ENCODE measurements around the gene RNF8. TPM values are rescaled to one million over a fixed set of nuclear protein-coding genes. Genes with fewer than 3 reads are reported as not detected.
"Not testable (repeated sequence)": the region's sequence is repeated elsewhere in the genome, so short reads cannot be mapped to it uniquely, and the experiment has no call there.

Gene RNF8
- total and polyA plus RNA-seq, 9 donors, result 13.5 to 23.1 (median 16.2) TPM

GRCh38 chr6:37392821-37393220 is 39.0 kb downstream of the RNF8 start:
- DNase-seq, result peak; percentile 40
- no peaks in the 10 kb centered on the region for H3K27me3 ChIP-seq (ENCODE audit: control insufficient read depth, insufficient read depth, low read length)
- no peak overlapping the region for H3K27ac ChIP-seq (ENCODE audit: low read length)
- no CpG with 5 or more reads among the region's 1 CpG for WGBS (ENCODE audit: insufficient coverage)
- H3K9me3 ChIP-seq (replicated peaks; ENCODE audit: control insufficient read depth, low read depth, low read length), result no peaks in the 10 kb centered on the region
- H3K36me3 ChIP-seq (ENCODE audit: control insufficient read depth, insufficient read depth, low read length), result peaks cover 30% of the 10 kb centered on the region
- no peaks in the 10 kb centered on the region for H3K4me1 ChIP-seq (ENCODE audit: control insufficient read depth, insufficient read depth, low read length)
- no peak overlapping the region for H3K4me3 ChIP-seq (ENCODE audit: low read length)

DNA sequence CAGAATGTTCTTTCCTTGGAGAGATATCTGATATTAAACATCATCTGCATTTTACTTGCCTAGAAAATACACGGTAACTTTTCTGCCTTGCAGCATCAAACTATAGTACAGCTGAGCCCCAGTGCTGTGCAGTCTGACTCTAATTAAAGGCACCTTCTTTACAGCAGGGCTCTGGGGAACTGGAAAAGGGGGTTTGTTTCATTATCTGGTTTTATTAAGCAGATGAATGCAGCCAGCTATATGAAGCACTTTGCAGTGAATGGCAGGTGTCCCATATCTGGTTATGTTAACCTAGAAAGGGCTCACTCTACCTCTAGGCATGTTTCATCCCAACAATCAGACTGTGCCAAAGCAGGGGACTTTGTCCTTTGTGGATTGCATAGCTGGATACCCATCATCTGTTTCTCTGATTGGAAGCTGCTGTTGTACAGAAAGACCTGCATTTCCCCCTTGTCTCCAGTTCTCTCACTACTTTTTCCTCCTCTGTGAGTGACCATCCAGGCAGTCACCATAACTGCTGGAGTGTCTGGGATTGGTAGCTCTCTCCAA is 39.7 kb downstream of the RNF8 start:
- peaks cover 24% of the 10 kb centered on the region for H3K36me3 ChIP-seq (ENCODE audit: control insufficient read depth, insufficient read depth, low read length)
- H3K4me1 ChIP-seq (ENCODE audit: control insufficient read depth, insufficient read depth, low read length), result no peaks in the 10 kb centered on the region
- H3K9me3 ChIP-seq (replicated peaks; ENCODE audit: control insufficient read depth, low read depth, low read length), result no peaks in the 10 kb centered on the region
- no peak overlapping the region for H3K27ac ChIP-seq (ENCODE audit: low read length)
- H3K27me3 ChIP-seq (ENCODE audit: control insufficient read depth, insufficient read depth, low read length), result no peaks in the 10 kb centered on the region
- WGBS (ENCODE audit: insufficient coverage), result no CpG with 5 or more reads among the region's 1 CpG
- DNase-seq, result no peak
- H3K4me3 ChIP-seq (ENCODE audit: low read length), result no peak overlapping the region

DNA sequence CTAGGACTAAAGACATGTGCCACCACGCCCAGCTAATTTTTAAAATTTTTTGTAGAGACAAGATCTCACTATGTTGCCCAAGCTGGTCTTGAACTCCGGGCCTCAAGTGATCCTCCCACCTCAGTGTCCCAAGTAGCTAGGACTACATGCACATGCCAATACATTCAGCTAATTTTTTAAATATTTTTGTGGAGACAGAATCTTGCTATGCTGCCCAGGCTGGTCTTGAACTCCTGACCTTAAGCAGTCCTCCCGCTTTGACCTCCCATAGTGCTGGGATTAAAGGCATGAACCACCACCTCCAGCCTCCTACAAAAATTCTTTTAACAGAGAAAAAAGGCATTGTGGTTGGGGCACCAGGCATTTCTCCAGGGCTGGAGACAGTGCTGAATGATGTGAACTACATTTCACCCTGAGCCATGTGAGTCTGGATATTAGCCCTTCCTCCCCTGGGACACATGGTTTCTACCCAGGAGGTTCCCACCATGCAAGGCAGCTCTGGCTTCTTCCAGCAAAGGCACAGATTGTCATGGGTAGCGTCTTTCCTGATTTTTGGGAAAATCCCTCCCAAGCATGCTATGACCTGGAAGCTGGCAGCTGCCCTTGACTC is 42.9 kb downstream of the RNF8 start:
- DNase-seq, result no peak
- no peak overlapping the region for H3K4me3 ChIP-seq (ENCODE audit: low read length)
- 100% methylated on average over 2 of the region's 4 CpGs for WGBS (ENCODE audit: insufficient coverage)
- H3K27me3 ChIP-seq (ENCODE audit: control insufficient read depth, insufficient read depth, low read length), result no peaks in the 10 kb centered on the region
- H3K27ac ChIP-seq (ENCODE audit: low read length), result no peak overlapping the region
- H3K4me1 ChIP-seq (ENCODE audit: control insufficient read depth, insufficient read depth, low read length), result no peaks in the 10 kb centered on the region
- H3K9me3 ChIP-seq (replicated peaks; ENCODE audit: control insufficient read depth, low read depth, low read length), result no peaks in the 10 kb centered on the region
- peaks cover 3% of the 10 kb centered on the region for H3K36me3 ChIP-seq (ENCODE audit: control insufficient read depth, insufficient read depth, low read length)

DNA sequence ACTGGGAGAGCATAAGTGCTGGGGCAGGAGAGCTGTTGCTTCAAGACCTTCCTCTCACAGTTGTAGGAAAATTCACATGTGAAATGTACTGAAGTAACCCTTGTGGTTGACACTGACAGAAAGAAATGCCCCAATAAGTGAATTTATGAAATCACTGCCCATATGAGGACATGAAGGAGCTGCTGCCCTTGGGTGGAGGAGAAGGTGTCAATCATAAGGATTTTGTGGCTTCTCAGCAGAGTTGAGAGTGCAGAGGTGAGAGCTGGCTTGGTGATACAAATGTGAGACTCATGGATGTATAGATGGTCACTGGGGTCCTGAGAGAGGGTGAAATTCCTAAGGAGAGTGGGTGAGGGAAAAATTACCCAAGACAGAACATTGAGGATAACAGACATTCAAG is 45.3 kb downstream of the RNF8 start:
- Histone ChIP-seq H3K27me3 (ENCODE audit: control insufficient read depth, insufficient read depth, low read length) (no peaks in the 10 kb centered on the region), H3K4me3 (ENCODE audit: low read length) (no peak overlapping the region), H3K36me3 (ENCODE audit: control insufficient read depth, insufficient read depth, low read length) (no peaks in the 10 kb centered on the region), H3K9me3 (replicated peaks; ENCODE audit: control insufficient read depth, low read depth, low read length) (no peaks in the 10 kb centered on the region), H3K4me1 (ENCODE audit: control insufficient read depth, insufficient read depth, low read length) (no peaks in the 10 kb centered on the region), H3K27ac (ENCODE audit: low read length) (no peak overlapping the region)
- no peak for DNase-seq

DNA sequence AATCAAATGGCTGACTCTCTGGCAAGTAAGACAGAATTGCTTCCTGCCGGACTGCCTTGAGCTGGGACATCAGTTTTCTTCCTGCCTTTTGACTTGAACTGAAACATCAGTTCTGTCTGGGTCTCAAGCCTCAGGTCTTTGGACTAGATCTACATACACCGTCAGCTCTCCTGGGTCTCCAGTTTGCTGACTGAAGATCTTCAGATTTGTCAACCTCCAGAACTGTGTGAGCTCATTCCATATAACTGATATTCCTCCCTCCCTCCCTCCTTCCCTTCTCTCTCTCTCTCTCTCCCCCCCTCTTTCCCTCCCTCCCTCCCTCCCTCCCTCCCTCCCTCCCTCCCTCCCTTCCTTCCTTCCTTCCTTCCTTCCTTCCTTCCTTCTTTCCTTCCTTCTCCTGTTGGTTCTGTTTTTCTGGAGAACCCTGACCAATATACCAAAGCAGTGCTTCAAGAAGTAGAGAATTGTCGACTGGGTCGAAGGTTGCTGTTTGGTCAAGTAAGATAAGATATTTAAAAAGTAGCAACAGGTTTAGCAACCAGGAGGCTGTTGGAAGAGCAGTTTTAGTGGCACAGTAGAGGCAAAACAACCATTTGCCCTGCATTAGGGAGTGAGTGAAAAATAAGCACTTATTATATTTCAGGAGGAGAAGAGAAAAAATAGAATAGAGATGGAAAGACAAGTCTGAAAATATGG is 46.2 kb downstream of the RNF8 start:
- WGBS (ENCODE audit: insufficient coverage), result 55% methylated on average over 4 of the region's 4 CpGs
- Histone ChIP-seq H3K36me3 (ENCODE audit: control insufficient read depth, insufficient read depth, low read length) (no peaks in the 10 kb centered on the region), H3K27ac (ENCODE audit: low read length) (no peak overlapping the region), H3K4me3 (ENCODE audit: low read length) (no peak overlapping the region), H3K4me1 (ENCODE audit: control insufficient read depth, insufficient read depth, low read length) (no peaks in the 10 kb centered on the region), H3K27me3 (ENCODE audit: control insufficient read depth, insufficient read depth, low read length) (no peaks in the 10 kb centered on the region), H3K9me3 (replicated peaks; ENCODE audit: control insufficient read depth, low read depth, low read length) (no peaks in the 10 kb centered on the region)
- no peak for DNase-seq

DNA sequence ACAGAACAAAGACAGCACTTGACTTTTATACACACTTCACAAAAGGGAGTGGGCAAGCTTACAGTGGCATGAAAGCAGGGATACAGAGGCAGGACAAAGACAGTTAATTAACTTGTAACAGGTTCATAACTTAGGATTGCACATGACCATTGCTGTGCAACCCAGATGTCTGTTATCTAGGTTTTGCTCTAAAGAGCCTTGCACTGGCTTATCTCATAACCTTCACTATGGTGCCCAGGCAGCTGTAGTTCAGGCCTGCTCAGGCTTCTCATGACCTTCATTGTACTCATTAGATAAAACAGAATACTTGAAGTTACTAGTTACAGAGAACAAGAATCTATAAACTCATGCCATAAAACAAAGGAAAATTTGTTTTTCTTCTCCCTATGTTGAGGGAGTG is 47.9 kb downstream of the RNF8 start:
- H3K4me1 ChIP-seq (ENCODE audit: control insufficient read depth, insufficient read depth, low read length); H3K4me3 ChIP-seq (ENCODE audit: low read length); H3K27ac ChIP-seq (ENCODE audit: low read length); H3K36me3 ChIP-seq (ENCODE audit: control insufficient read depth, insufficient read depth, low read length); DNase-seq; H3K9me3 ChIP-seq (replicated peaks; ENCODE audit: control insufficient read depth, low read depth, low read length); H3K27me3 ChIP-seq (ENCODE audit: control insufficient read depth, insufficient read depth, low read length): not testable (repeated sequence)

GRCh38 chr6:37406726-37407341 is 53.1 kb downstream of the RNF8 start:
- Histone ChIP-seq H3K4me3 (ENCODE audit: low read length) (no peak overlapping the region), H3K27me3 (ENCODE audit: control insufficient read depth, insufficient read depth, low read length) (no peaks in the 10 kb centered on the region), H3K9me3 (replicated peaks; ENCODE audit: control insufficient read depth, low read depth, low read length) (no peaks in the 10 kb centered on the region), H3K4me1 (ENCODE audit: control insufficient read depth, insufficient read depth, low read length) (no peaks in the 10 kb centered on the region), H3K27ac (ENCODE audit: low read length) (no peak overlapping the region), H3K36me3 (ENCODE audit: control insufficient read depth, insufficient read depth, low read length) (no peaks in the 10 kb centered on the region)
- no CpG with 5 or more reads among the region's 3 CpGs for WGBS (ENCODE audit: insufficient coverage)
- DNase-seq, result peak; percentile 19

- DNase-seq, result no peak
- Histone ChIP-seq H3K9me3 (replicated peaks; ENCODE audit: control insufficient read depth, low read depth, low read length) (no peaks in the 10 kb centered on the region), H3K4me1 (ENCODE audit: control insufficient read depth, insufficient read depth, low read length) (no peaks in the 10 kb centered on the region), H3K4me3 (ENCODE audit: low read length) (no peak overlapping the region), H3K27ac (ENCODE audit: low read length) (no peak overlapping the region), H3K36me3 (ENCODE audit: control insufficient read depth, insufficient read depth, low read length) (no peaks in the 10 kb centered on the region), H3K27me3 (ENCODE audit: control insufficient read depth, insufficient read depth, low read length) (no peaks in the 10 kb centered on the region)
- WGBS (ENCODE audit: insufficient coverage), result 60% methylated on average over 1 of the region's 5 CpGs
Observed at GRCh38 chr6:37407948-37408347, 54.2 kb downstream of the RNF8 start.

GRCh38 chr6:37409501-37409900 is 55.7 kb downstream of the RNF8 start:
- no CpG with 5 or more reads among the region's 1 CpG for WGBS (ENCODE audit: insufficient coverage)
- Histone ChIP-seq H3K27ac (ENCODE audit: low read length) (no peak overlapping the region), H3K36me3 (ENCODE audit: control insufficient read depth, insufficient read depth, low read length) (no peaks in the 10 kb centered on the region)

DNA sequence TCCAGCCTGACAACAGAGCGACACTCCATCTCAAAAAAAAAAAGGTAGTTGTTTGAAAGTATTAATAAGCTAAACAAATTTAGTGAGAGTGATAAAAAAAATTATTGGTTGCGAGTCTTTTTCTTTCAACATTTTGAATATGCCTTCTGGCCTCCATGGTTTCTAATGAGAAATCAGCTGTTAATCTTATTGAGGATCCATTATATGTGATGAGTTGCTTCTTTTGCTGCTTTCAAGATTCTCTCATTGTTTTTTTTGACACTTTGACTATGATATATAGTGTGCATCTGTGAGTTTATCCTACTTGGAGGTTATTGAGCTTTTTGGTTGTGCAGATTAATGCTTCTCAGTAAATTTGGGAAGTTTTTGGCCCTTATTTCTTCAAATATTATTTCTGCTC is 63.6 kb downstream of the RNF8 start:
- H3K36me3 ChIP-seq (ENCODE audit: control insufficient read depth, insufficient read depth, low read length), result no peaks in the 10 kb centered on the region
- H3K9me3 ChIP-seq (replicated peaks; ENCODE audit: control insufficient read depth, low read depth, low read length), result peaks cover 2% of the 10 kb centered on the region
- H3K4me3 ChIP-seq (ENCODE audit: low read length), result no peak overlapping the region
- H3K27me3 ChIP-seq (ENCODE audit: control insufficient read depth, insufficient read depth, low read length), result no peaks in the 10 kb centered on the region
- H3K4me1 ChIP-seq (ENCODE audit: control insufficient read depth, insufficient read depth, low read length), result no peaks in the 10 kb centered on the region
- DNase-seq, result no peak
- H3K27ac ChIP-seq (ENCODE audit: low read length), result no peak overlapping the region
- WGBS (ENCODE audit: insufficient coverage), result no CpG with 5 or more reads among the region's 2 CpGs

More at GRCh38 chr6:37409501-37409900, 55.7 kb downstream of the RNF8 start:
- Histone ChIP-seq H3K27me3 (ENCODE audit: control insufficient read depth, insufficient read depth, low read length) (no peaks in the 10 kb centered on the region), H3K4me3 (ENCODE audit: low read length) (no peak overlapping the region), H3K4me1 (ENCODE audit: control insufficient read depth, insufficient read depth, low read length) (no peaks in the 10 kb centered on the region), H3K9me3 (replicated peaks; ENCODE audit: control insufficient read depth, low read depth, low read length) (no peaks in the 10 kb centered on the region)
- no peak for DNase-seq
